HCEC 1CT (cell line): ENCODE measurements around the gene DCTN4.
"Not testable (repeated sequence)": the region's sequence is repeated elsewhere in the genome, so short reads cannot be mapped to it uniquely, and the experiment has no call there.

ENCODE experiments used
- DNase-seq: peaks from one replicate; pipeline ENCODE4 v3.0.0-alpha.2; 2017

DCTN4 gene

DNA sequence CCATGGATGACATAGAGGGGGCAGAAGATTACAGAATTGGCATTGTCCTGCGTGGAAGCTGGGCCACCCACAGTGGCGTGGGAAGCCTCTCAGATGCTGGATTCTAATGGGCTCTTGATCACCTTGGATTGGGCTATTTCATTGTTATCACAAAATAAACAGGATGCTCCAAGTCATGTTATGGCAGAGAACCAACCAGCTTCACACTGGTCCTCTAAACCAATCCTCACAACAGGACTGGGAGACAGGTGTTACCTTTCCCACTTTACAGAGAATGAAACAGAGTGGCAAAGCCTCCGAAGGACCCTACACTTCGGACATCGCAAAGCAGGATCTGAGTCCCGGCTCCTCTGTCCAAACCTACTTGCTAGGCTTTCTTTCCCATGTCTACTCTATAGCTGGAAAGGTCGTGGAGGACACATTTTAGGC is 19.3 kb upstream of the DCTN4 start:
- DNase-seq: peak; percentile 38

GRCh38 chr5:150777685-150778084 is 18.9 kb upstream of the DCTN4 start:
- DNase-seq: peak; percentile 45

GRCh38 chr5:150774145-150774544 is 15.3 kb upstream of the DCTN4 start:
- peak; percentile 86 for DNase-seq

DNA sequence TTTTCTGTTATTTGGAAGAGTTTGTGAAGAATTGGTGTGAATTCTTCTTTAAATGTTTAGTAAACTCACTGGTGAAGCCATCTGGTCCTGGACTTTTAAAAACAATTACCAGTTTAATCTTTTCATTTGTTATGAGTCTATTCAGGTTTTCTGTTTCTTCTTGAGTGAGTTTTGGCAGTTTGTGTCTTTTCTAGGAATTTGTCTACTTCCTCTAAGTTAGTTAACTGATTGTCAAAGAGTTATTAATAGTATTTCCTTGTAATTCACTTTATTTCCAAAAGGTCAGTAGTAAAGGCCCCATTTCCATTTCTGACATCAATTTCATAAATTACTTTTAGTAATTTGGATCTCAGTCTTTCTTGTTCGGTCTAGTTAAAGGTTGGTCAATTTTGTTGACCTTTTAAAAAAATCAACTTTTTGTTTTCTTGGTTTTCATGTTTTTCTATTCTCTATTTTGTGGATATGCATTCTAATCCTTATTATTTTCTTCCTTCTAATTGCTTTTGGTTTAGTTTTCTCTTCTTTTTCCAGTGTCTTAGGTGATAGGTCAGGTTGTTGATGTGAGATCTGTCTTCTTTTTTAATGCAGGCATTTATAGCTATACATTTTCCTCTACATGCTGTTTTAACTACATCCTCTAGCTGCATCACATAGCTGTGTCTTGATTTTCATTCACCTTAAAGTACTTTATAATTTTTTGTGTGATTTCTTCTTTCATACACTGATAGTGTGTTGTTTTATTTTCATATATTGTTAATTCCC is 12.4 kb upstream of the DCTN4 start:
- no peak for DNase-seq

GRCh38 chr5:150766251-150766650 is 7.4 kb upstream of the DCTN4 start:
- no peak for DNase-seq

DNA sequence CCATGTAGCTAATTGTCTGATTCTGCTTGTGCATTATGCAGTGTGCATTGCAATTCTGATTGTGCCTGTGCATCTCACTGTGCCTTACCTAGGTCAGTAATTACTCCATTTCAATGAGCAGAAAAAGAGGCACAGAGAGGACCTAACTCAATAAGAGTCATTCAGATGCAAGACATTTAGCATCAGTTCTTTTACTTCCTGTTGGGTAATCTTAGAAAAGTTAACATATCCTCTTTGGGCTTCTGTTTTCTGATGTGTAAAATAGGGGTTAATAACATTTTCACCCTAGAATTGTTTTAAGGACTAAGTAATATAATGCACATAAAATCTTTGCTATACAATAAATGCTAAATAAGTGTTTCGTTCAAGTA is 7.0 kb upstream of the DCTN4 start:
- no peak for DNase-seq

DNA sequence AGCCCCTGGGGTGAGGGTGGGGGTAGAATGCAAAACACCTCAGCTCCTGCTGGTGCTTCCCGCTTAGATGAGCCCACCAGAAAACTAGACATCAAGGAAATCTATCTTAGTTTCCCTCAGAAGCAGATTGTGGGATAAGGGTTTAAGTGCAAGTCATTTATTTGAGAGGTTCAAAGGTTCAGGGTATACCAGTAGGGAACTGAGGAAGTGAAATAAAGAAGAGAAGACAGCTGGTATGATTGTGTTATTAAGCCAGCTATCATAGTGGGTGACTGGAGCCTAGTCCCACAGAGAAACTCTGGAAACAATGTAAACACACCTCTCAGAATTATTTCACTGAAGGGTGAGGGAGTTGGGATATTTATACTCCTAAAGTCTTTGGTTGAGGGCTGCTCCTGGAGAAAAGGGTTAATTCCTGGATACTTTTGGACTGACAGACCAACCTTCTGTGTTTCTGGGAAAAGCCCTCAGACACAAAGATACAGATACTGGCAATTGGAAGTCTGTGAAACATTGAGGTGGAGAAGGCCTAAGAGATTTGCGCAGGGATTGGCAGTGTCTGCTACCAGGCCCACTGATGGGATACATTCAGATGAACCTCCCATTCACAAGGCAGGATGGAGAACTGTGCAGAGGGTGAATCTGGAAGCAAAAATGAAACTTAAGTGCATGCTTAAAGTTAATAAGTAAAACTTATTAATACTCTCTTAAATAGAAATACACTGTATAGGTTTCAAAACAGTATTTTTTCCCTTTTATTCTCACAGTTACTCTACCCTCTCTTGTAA is 6.4 kb upstream of the DCTN4 start:
- no peak for DNase-seq

DNA sequence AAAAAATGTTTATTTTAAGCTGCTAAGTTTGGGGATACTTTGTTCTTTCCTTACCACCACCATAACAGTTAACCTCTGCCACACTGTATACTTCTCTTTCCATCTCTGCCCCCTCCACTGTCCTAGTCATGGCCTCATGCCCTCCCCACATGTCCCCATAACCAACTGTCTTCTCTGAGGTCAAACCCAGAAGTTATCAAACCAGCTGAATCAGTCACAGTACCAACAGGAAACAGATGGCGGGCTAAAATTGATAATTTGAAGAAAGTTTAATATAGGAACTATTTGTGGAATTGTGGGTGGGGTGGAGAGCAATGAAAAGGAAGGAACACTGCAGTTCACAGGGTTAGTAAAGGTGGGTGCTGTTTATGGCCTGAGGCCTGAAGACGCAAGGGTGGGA is 5.7 kb upstream of the DCTN4 start:
- DNase-seq: no peak

- DNase-seq: peak; percentile 88
Measured at GRCh38 chr5:150763023-150763769, 4.4 kb upstream of the DCTN4 start.

DNA sequence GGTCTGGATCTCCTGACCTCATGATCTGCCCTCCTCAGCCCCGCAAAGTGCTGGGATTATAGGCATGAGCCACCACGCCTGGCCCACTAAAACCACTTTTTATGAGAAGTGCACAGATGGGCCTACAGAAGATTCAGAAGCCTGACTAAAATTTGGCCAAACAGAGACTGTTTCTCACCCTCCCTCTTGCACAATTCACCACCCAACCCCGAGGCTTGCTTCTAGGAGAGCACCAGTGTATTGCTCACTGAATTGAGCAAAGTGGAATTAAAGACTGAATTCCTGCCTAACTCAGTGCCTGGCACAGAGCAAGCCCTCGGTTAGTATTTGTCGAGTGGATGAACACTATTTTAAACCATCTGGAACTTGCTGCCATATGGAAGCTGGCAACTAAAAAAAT is 3.4 kb upstream of the DCTN4 start:
- peak; percentile 22 for DNase-seq

GRCh38 chr5:150759334-150759583 is 442 bp upstream of the DCTN4 start:
- DNase-seq: no peak

- no peak for DNase-seq
Measured at GRCh38 chr5:150758203-150758530, 650 bp downstream of the DCTN4 start.

GRCh38 chr5:150757087-150757649 is 1.6 kb downstream of the DCTN4 start:
- DNase-seq: peak; percentile 2

- no peak for DNase-seq
Measured at GRCh38 chr5:150753863-150754262, 5.0 kb downstream of the DCTN4 start.

DNA sequence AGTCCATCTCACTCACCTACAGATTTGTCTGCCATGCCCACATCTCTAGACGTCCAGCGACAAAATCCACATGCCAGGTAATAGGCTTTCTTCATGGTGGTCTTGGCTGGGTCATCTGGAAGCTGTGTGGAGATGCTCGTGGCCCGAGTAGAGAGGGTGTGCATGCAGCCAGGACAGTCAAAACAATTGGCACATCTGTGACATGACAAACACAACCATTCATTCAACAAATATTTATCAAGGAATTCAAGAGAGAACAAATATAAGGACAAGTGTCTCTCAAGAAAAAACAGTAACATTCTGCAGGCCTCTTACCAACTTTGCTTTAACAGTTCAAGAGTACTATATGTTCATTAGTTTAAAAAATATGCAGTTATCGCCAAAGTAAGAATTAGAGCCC is 5.4 kb downstream of the DCTN4 start:
- DNase-seq: no peak

GRCh38 chr5:150751096-150751891 is 7.5 kb downstream of the DCTN4 start:
- peak; percentile 30 for DNase-seq

DNA sequence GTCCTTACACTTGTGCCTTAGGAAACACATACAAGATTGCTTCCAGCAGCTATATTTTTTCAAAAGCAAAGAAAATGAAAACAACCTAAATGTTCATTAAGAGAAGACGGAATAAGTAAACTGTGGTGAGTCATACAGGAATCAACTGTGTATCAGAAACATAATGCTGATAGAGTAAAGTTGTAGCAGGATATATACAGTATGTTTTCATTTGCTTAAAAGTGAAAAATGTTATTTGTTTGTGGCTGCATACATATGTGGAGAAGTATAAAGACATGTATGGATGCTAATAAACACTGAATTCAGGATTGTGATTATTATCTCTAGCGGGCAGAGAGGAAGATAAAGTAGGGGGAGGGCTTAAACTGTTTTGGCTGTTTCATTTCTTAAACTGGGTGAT is 8.3 kb downstream of the DCTN4 start:
- peak; percentile 32 for DNase-seq

DNA sequence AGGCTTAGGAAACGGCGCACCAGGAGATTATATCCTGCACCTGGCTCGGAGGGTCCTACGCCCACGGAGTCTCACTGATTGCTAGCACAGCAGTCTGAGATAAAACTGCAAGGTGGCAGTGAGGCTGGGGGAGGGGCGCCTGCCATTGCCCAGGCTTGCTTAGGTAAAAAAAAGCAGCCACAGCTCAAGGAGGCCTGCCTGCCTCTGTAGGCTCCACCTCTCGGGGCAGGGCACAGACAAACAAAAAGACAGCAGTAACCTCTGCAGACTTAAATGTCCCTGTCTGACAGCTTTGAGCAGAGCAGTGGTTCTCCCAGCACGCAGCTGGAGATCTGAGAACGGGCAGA is 15.7 kb downstream of the DCTN4 start:
- not testable (repeated sequence) for DNase-seq

DNA sequence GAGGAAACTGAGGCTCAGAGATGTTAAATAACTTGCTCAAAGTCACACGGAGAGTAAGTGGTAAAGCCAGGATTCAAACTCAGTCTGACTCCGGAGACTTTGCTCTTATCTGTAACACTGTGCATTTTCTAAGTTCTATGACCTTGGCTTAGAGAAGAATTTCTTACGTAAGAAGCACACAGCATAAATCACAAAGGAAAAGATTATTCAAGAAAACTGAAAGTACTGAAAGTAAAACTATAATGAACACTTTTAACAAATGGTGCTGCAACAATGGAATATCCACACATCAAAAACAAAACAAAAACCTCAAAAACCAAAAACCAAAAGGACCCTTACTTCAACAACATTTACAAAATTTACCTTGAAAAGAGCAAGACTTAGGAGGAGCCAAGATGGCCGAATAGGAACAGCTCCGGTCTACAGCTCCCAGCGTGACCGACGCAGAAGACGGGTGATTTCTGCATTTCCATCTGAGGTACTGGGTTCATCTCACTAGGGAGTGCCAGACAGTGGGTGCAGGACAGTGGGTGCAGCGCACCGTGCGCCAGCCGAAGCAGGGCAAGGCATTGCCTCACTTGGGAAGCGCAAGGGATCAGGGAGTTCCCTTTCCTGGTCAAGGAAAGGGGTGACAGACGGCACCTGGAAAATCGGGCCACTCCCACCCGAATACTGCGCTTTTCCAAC is 16.2 kb downstream of the DCTN4 start:
- DNase-seq: not testable (repeated sequence)

GRCh38 chr5:150740992-150741391 is 17.8 kb downstream of the DCTN4 start:
- no peak for DNase-seq

- DNase-seq: no peak
Measured at GRCh38 chr5:150738862-150739261, 20.0 kb downstream of the DCTN4 start.
